ENCODE results near the gene ZNF681. TPM values are rescaled to one million over a fixed set of nuclear protein-coding genes. Genes with fewer than 3 reads are reported as not detected.

ZNF681 gene
- total and polyA plus RNA-seq, 8 donors, result 0.62 to 3.5 (median 0.92) TPM; not detected in 1

DNA sequence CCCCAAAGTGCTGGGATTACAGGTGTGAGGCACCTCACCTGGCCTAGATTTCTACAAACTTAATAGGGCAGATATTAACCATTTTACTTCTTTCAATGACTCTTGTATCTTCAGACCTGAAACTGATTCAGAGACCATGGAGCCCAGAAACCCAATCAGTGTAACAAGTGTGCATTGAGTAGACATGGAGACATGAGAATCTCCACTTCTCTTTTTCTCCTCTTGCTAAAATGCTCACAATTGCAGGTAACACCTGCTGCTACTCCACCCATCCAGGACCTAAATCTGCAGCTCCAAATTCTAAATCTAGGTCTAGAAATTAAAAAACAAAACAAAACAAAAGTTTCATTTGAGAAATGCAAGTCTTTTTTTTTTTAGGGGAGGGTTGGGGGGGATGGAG, 42.2 kb upstream of the ZNF681 start:
- DNase-seq, result no peak
- Histone ChIP-seq H3K4me3 (no peak overlapping the region), H3K9me3 (peaks cover 0 to 14% (median 2%) of the 10 kb centered on the region in 4 donors), H3K36me3 (no peaks in the 10 kb centered on the region), H3K27me3 (no peaks in the 10 kb centered on the region), H3K4me1 (peaks cover 0 to 7% (median 2%) of the 10 kb centered on the region in 4 donors), H3K27ac (no peak overlapping the region)
- TF ChIP-seq EP300 (IDR thresholded peaks at IDR 0.05) (no peak), CTCF (IDR thresholded peaks at IDR 0.05) (no peak), POLR2AphosphoS5 (IDR thresholded peaks at IDR 0.05) (no peak)
- intact Hi-C loops (cut with DNase I; ENCODE audit: low total_unique reads), result no loop called here

DNA sequence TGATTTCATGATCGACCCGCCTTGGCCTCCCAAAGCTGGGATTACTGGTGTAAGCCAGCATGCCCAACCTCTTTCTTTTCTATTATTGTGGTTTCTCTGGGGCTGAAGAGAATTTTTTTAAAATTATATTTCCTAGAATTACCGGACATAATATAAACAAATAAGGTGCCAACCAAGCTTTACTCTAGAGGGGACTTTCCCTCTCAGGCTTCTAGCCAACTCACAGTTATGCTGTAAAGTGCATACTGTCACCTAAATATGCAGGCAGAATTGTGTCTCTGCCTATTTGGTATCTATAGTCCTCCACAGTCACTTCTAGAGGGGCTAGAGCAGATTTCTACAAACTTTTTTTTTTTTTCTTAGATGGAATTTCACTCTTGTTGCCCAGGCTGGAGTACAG, 41.6 kb upstream of the ZNF681 start:
- no peak for TF ChIP-seq EP300 (IDR thresholded peaks at IDR 0.05)
- Histone ChIP-seq H3K4me1 (peaks cover 0 to 7% (median 2%) of the 10 kb centered on the region in 4 donors), H3K27me3 (no peaks in the 10 kb centered on the region), H3K36me3 (no peaks in the 10 kb centered on the region), H3K4me3 (no peak overlapping the region), H3K9me3 (peaks cover 0 to 18% (median 7%) of the 10 kb centered on the region in 4 donors), H3K27ac (no peak overlapping the region)
- intact Hi-C loops (cut with DNase I; ENCODE audit: low total_unique reads), result no loop called here
- no peak for DNase-seq
- whole genome bisulfite sequencing, 5 donors, result 71 to 77% (median 73%) methylated on average over 3 of the region's 3 CpGs

GRCh38 chr19:23799321-23799720, 40.6 kb upstream of the ZNF681 start:
- Histone ChIP-seq H3K27ac (no peak overlapping the region), H3K4me1 (peaks cover 0 to 7% (median 2%) of the 10 kb centered on the region in 4 donors), H3K36me3 (no peaks in the 10 kb centered on the region), H3K27me3 (no peaks in the 10 kb centered on the region), H3K4me3 (no peak overlapping the region), H3K9me3 (peaks cover 0 to 18% (median 8%) of the 10 kb centered on the region in 4 donors)
- DNase-seq, result peak in 1 of 2 donors; percentile 75
- no peak for TF ChIP-seq POLR2A (IDR thresholded peaks at IDR 0.05)
- TF ChIP-seq EP300 (IDR thresholded peaks at IDR 0.05), result no peak
- intact Hi-C loops (cut with DNase I; ENCODE audit: low total_unique reads), result no loop called here
- WGBS, 5 donors, result 58 to 80% (median 63%) methylated on average over 2 to 3 of the region's 5 CpGs

GRCh38 chr19:23795462-23795861, 36.8 kb upstream of the ZNF681 start:
- Histone ChIP-seq H3K9me3 (peaks cover 0 to 25% (median 8%) of the 10 kb centered on the region in 4 donors), H3K27ac (no peak overlapping the region), H3K4me3 (no peak overlapping the region), H3K27me3 (no peaks in the 10 kb centered on the region), H3K4me1 (peaks cover 0 to 3% (median 0%) of the 10 kb centered on the region in 4 donors), H3K36me3 (peaks cover 0 to 4% (median 0%) of the 10 kb centered on the region in 4 donors)
- TF ChIP-seq POLR2AphosphoS5 (IDR thresholded peaks at IDR 0.05) (no peak), CTCF (IDR thresholded peaks at IDR 0.05) (no peak), POLR2A (IDR thresholded peaks at IDR 0.05) (no peak), EP300 (IDR thresholded peaks at IDR 0.05) (no peak)
- DNase-seq, result no peak
- intact Hi-C loops (cut with DNase I; ENCODE audit: low total_unique reads), result no loop called here

DNA sequence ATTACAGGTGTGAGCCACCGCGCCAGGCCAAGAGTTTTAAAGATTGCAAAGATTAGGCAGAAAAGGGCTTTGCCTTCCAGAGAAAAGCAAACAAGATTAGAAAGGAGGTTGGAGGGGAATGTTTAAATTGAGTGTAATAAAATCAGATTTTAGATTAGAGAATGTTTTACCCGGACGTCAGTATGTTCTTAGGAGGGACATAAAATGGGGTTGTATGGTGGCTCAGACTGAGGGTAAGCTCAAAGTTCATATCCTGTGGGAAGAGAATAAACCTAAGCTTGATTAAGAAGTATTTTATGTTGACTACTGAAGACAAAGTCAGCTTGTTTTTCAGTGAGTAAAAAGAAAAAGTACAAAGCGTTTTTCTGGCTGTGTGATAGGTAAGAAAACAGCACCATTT, 34.1 kb upstream of the ZNF681 start:
- H3K27ac ChIP-seq, result peak overlapping the region in 1 of 5 donors; percentile 38
- H3K36me3 ChIP-seq, result peaks cover 0 to 5% (median 0%) of the 10 kb centered on the region in 4 donors
- intact Hi-C loops (cut with DNase I; ENCODE audit: low total_unique reads), result no loop called here
- peaks cover 0 to 28% (median 10%) of the 10 kb centered on the region in 4 donors for H3K9me3 ChIP-seq
- H3K27me3 ChIP-seq, result no peaks in the 10 kb centered on the region
- H3K4me3 ChIP-seq, result no peak overlapping the region
- DNase-seq, result no peak
- TF ChIP-seq EP300 (IDR thresholded peaks at IDR 0.05), result no peak
- no peak for TF ChIP-seq POLR2AphosphoS5 (IDR thresholded peaks at IDR 0.05)
- WGBS, 5 donors, result 32 to 72% (median 49%) methylated on average over 5 of the region's 5 CpGs
- no peaks in the 10 kb centered on the region for H3K4me1 ChIP-seq

DNA sequence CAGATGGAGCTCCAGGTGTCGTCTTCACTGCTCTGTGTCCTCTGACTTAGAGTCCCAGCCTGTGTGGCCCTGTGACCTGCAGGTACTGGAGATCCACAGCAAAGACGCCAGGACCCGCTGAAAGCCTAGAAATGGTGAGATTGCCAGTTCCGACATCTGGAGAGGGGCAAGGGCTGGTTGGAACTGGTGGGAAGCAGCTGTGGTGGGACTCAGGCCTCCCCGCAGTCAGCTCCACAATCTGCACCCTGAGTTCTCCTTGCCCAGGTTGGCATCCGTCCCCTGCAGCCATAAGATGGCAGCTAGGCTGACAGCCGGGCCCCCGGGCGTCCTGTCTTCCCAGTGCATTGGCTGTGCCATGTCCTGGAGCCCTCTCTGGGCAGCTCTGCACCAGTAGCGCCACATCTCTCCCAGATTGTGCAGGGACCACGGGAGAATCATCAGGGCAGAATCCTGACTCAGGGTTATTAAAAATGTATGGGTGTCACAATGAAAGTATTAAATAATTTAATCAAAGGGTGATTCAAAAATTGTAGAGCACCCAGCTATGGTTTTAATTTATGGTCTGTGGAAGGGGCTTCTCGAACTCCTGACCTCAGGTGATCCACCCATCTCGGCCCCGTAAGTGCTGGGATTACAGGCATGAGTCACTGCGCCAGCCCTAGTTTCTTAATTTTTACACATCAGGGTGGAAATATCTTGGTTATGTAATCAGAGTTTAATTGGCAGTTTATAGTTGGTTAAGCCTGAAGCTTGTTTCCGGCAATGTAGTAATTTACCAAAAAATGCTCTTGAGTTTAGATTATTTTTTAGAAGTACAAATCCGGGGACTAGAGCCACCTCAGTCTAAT, 32.2 kb upstream of the ZNF681 start:
- peaks cover 0 to 13% (median 8%) of the 10 kb centered on the region in 4 donors for H3K9me3 ChIP-seq
- no peak for DNase-seq
- no peak overlapping the region for H3K4me3 ChIP-seq
- intact Hi-C loops (cut with DNase I; ENCODE audit: low total_unique reads), result no loop called here
- 81 to 86% (median 82%) methylated on average over 16 to 17 of the region's 17 CpGs for WGBS, 5 donors
- no peak overlapping the region for H3K27ac ChIP-seq
- H3K36me3 ChIP-seq, result peaks cover 0 to 5% (median 0%) of the 10 kb centered on the region in 4 donors
- no peaks in the 10 kb centered on the region for H3K27me3 ChIP-seq
- peaks cover 0 to 2% (median 0%) of the 10 kb centered on the region in 4 donors for H3K4me1 ChIP-seq
- no peak for TF ChIP-seq POLR2AphosphoS5 (IDR thresholded peaks at IDR 0.05)
- no peak for TF ChIP-seq POLR2A (IDR thresholded peaks at IDR 0.05)
- TF ChIP-seq CTCF (IDR thresholded peaks at IDR 0.05), result no peak
- no peak for TF ChIP-seq EP300 (IDR thresholded peaks at IDR 0.05)
